Fibroblast of villous mesenchyme (primary cell): Measurements from ENCODE around the gene CREB3L2. TPM values are rescaled to one million over a fixed set of nuclear protein-coding genes. Genes with fewer than 3 reads are reported as not detected.

Experiments used
- DNase-seq: peaks from one replicate; pipeline ENCODE4 v3.0.0-alpha.2; 2010; ENCODE audit warnings: low read depth
- H3K4me3 ChIP-seq: 2 replicates; pipeline ENCODE4 v1.5.1; 2011; ENCODE audit warnings: low read depth, mild to moderate bottlenecking, low read length
- total RNA-seq: library from RNA; depleted of rRNA; stranded (reverse); fragments of >200 nt; gene quantifications from 2 replicates; pipeline ENCODE4 v1.2.3, GENCODE V29; 2012
- TF ChIP-seq, protein P1 (sequence below): IDR thresholded peaks from 2 replicates; pipeline ENCODE4 v1.5.1; 2012; ENCODE audit warnings: low read depth, mild to moderate bottlenecking, low read length; ENCODE audit not compliant: insufficient read depth

Gene CREB3L2
- total RNA-seq, 1 donor, result 33.2 TPM

DNA sequence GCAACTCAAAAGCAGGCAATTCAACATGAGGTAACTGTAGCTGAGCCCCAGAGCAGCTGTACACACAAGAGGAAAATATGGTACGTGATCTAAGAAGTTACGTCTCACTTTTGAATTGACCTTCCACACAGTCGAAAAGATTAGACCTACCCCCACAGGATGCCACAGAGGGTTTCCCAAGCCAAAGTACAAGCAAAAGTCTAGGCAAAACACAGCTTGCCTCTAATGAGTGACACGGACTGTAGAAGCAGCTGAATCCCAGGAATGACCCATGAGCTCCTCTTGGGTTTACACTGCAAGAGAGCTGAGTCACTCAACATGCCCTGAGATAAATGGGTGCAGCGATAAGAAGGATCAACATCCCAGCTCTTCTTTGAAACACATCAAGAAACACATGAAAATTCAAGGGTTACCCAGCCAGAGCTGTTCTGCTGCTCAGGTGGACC is 9.8 kb downstream of the CREB3L2 start:
- peak; percentile 98 for DNase-seq
- TF ChIP-seq, protein P1, sequence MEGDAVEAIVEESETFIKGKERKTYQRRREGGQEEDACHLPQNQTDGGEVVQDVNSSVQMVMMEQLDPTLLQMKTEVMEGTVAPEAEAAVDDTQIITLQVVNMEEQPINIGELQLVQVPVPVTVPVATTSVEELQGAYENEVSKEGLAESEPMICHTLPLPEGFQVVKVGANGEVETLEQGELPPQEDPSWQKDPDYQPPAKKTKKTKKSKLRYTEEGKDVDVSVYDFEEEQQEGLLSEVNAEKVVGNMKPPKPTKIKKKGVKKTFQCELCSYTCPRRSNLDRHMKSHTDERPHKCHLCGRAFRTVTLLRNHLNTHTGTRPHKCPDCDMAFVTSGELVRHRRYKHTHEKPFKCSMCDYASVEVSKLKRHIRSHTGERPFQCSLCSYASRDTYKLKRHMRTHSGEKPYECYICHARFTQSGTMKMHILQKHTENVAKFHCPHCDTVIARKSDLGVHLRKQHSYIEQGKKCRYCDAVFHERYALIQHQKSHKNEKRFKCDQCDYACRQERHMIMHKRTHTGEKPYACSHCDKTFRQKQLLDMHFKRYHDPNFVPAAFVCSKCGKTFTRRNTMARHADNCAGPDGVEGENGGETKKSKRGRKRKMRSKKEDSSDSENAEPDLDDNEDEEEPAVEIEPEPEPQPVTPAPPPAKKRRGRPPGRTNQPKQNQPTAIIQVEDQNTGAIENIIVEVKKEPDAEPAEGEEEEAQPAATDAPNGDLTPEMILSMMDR, result no peak
- H3K4me3 ChIP-seq, result peak overlapping the region; percentile 31

DNA sequence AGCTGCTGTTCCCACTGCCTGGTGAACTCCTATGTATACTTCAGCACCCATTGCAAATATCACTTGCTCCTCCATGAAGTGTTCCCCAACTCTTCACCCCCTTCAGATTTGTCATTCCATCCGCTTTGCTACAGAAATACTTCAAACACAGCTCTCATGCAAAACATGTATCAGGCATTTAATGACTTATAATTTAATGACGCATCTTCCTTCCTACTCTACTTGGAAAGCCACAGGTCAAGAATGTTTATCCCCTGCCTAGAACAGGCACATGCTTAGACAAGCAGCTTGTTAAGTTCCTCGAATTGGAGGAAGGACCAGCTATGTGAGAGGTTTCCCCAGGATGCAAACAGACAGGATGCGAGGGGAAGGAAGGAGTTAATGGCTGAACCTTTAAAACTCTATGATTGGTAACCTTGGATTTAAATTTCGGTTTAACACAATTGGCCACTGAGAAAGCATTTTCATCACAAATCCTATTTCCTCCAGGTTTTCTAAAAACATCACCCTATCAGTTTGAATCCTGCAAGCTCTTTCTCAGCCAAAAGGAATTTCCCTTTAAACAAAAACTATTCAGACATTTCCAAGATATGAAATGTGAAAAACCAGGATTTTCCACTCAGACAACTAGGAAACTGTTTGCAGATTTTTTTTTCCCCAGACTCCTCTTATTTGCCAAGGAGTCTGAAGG is 11.5 kb downstream of the CREB3L2 start:
- TF ChIP-seq, protein P1, result no peak
- peak; percentile 98 for DNase-seq
- H3K4me3 ChIP-seq, result peak overlapping the region; percentile 10

DNA sequence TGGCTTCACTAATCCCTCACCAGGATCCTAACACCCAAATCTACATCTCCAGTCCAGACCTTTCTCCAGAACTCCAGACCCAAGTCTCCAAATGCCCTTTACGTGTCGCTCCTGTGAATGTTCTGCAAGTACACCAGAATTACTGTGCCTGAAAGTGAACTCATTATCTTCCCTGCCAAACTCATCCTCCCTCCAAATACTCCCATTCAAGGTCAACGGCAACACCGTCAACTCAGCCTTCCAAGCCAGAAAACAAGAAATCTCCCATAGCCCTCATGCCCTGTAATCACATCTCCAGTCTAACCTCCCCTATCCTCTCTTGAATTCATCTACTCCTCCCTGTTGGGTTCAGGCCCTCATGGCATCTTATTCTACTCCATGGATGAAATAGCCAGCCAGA is 12.3 kb downstream of the CREB3L2 start:
- DNase-seq, result no peak
- H3K4me3 ChIP-seq, result no peak overlapping the region
- TF ChIP-seq, protein P1, result no peak

DNA sequence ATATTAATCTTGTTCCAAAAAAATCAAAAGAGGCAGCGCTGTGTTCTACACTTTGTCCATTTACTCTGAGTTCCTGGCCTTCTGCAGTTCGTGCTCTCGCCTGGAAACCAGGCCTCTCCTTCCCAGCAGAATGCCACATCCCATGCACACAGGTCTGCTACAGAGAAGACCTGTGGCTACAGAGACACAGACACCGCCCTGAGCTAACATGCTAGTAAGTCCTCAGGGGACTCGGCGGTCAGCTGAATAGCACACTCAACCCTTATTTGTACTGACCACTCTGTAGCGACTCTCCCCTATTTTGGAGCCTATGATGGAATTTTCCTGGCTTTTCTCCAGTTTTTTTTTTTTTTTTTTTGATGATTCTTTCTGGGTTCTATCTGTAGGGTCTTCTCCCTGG is 12.8 kb downstream of the CREB3L2 start:
- no peak overlapping the region for H3K4me3 ChIP-seq
- TF ChIP-seq, protein P1, result no peak
- DNase-seq, result peak; percentile 49

DNA sequence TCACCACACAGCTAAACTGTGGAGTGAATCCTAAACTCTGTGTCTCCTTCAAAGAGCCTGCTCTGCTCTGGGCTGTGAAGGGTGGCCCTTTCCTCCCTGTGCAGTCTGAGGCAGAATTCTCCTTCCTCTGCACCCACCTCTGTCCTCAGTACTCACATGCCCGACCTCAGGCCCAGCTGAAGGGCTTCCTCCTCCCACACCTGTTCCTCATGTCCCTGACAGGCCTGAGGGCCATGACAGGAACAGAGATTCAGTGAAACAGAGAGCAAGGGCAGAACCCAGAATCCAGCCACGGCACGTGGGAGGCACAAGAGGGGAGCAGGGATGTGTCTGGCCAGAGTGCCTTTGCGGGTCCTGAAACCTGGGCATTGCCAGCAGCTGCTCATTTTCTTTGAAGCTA is 13.9 kb downstream of the CREB3L2 start:
- DNase-seq, result no peak

DNA sequence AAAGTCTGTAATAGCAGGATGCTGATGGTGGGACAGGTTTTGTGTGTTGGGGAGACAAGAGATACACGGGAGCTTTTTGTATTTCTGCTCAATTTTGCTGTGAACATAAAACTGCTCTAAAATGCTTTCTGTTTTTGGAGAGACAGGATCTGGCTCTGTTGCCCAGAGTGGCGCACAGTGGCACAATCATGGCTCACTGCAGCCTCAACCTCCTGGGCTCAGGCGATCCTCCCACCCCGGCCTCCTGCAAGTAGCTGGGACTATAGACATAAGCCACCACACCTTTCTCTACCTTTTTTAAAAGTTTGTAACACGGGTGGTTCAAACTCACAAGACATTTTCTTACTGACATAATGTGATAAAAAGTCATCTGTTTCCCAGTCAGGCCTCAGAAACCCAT is 14.3 kb downstream of the CREB3L2 start:
- DNase-seq, result no peak
- TF ChIP-seq, protein P1, result no peak
- no peak overlapping the region for H3K4me3 ChIP-seq

More for the DNA sequence above, 13.9 kb downstream of the CREB3L2 start:
- no peak overlapping the region for H3K4me3 ChIP-seq
- TF ChIP-seq, protein P1, result no peak

DNA sequence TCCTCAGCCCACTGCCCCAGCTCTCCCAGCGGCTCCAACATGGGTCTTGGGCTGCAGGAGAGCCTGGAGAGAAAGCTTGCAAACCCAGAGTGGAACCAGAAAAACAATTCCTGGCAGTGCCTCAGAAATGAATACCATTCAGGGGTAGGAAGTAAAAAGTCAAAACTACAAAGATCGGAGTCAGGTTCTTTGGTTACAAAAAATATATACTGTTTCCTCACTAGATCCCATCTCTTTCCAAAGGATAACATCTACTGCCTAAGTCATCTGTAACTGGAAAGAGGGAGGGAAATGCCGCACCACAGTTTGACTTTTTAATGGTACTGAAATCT is 14.9 kb downstream of the CREB3L2 start:
- no peak for DNase-seq
- H3K4me3 ChIP-seq, result peak overlapping the region; percentile 34
- TF ChIP-seq, protein P1, result no peak
